HG03354 (cell line): Measurements from ENCODE around the gene FSTL5.

Experiments used
- ATAC-seq: cut with Tn5 transposase; IDR thresholded peaks from one replicate; pipeline ENCODE4 v1.9.1; 2021; ENCODE audit warnings: mild to moderate bottlenecking; ENCODE audit not compliant: unreplicated experiment, poor library complexity, severe bottlenecking

Gene FSTL5

DNA sequence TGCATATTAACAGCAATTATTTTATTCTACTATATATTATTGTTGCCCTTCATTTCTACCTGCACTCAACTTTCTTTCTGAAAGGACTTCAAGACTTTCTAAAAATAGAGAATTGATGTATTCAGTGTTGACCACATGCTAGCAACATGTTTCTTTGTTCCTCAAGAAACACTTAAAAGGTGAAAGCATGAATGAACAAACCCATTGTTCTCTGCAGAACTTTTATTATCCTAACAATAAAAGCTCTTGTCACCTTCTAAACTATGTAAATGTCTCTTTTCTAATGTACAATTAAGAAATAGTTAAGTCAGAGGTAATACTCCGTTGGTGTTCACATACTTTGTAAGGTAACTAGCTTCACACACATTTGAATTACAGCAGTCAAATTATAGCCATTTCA lies 638.7 kb downstream of the FSTL5 start:
- no peak for ATAC-seq

DNA sequence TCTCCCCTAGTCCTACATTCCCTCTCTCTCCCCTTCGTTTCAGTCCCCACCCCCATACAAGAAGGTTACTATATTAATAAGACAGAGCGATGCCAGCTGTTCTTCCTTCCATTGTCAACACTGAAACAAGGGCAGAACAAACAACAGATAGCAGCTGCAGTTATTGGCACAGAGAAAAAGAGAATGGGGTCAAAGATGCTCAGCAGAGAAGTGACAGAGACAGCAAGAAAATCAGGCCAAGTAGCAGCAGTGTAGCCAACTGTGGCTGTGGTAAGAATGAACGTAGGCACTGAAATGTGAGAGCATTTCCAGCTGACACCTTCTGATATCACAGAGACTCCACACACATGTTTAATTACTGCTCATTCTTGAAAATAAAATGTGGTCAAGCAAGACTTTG lies 641.8 kb downstream of the FSTL5 start:
- ATAC-seq: no peak

DNA sequence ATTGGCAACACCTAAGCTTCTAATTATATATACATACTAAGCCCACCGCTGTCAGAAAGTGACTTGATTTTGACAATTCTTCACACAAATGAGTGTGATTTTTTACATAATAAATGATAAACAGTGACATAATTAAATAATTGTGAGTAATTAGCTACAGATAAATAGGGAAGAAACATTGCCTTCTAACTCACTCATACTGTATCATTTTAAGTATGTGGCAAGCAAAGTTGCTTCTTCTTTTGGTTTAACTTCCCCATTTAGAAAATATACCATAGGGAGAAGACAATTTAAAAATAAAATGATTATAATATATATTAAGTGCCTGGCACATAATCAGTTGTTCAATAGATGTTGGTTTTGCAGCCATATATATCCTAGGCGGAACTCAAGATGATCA lies 644.2 kb downstream of the FSTL5 start:
- no peak for ATAC-seq

DNA sequence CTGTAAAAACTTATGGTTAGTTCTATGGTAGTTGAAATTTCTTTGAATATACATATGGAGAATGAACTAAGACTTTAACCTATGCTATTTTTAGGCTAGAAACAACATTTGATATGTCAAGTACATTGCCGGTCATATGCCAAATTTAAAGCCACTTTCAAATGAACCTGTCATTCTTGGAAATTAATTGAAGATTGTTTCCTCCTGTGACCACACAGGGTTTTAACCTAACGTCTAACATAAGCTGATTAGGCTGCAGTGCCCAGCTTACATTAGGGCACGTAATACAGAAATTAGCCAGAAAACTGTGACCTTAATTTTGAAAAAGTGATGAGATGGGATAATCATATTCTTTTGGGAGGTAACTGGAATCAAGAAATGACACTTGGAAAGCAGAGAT lies 645.9 kb downstream of the FSTL5 start:
- no peak for ATAC-seq

DNA sequence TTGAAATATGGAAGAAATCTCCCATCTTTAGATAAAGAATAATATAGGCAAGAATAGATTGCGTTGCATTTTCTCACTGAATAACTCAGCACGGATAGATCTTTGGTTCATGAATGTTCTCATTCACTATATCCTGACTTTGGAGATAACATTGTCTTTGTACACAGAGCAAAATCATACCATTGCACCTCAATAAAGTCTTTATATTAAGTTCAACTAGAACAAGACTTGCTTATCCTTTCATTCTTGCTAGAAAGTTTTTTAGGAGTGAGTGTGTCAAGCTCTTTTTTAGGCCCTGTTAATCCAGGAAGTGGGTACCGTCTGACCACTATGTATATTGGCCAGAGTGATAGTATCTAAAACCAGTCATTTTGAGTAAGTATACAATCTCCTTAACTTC lies 658.7 kb downstream of the FSTL5 start:
- no peak for ATAC-seq

DNA sequence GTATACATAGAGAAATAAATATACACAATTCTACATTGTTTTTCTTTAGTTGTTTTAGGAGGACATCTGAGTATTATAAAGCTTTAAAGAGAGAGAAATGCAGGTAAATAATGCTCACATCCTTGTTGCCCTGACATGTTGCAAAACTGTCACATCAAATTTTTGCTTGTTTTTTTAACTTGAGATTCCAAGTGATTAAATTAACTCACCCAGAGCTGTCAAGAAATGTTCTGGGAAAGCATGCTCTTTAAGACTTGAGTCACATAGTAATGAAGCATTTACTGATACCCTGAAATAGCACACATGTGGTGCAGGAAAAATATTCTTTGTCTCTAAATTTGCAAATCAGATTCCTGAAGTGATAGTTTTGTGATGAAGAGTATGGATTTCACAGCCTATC lies 665.6 kb downstream of the FSTL5 start:
- ATAC-seq: no peak

DNA sequence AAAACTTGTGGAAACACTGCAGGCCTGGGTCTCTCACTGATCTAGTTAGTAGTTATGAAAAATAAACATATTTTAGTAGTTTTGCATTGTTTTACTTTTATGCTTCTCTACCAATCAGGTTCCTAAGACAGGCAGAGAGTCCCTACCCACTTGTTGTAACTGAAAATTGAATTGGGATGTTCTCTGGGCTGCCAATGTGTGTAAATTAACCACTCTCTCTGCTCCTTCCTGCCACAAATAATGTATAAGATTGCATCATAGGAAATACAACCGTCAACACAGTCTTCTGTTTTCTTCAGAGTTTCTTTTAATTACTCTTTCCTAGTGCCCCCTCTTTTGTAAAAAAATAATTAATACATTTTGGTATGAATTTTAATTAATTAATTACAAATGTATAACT lies 677.3 kb downstream of the FSTL5 start:
- ATAC-seq: no peak

DNA sequence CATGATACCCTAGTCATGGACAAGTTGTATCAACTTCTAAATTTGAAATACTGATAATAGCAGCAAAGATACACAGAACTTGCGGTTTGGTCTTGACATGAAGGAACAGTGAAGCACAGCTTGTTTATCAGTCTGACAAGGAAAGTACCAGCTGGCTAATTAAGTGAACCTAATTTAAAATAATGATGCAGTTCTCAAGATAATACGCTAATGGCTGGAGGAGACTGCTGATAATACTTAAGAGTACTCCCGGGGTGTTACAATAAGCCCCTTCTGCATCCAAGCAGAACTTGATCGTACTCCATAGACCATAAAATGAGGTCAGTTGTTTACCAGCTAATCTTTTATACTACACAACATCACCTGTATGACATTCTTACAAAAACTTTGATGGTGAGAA lies 697.5 kb downstream of the FSTL5 start:
- no peak for ATAC-seq

DNA sequence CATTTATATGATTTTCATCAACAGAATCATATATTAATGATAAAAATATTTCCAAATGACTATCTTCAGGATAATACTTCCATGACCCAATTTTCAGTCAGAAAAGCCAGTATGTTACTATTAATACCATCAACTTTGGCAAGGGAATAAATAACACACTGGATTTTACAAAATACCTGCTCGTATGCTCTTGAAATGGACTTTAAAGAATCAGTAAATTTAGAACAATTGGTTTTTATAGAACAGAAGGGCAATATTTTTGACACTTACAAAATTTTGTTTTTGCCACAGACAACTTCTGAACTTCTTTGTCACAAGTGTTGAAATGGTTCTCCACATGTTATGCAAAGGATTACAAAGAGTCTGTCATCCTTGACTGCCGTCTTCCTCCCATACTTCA lies 700.4 kb downstream of the FSTL5 start:
- no peak for ATAC-seq

DNA sequence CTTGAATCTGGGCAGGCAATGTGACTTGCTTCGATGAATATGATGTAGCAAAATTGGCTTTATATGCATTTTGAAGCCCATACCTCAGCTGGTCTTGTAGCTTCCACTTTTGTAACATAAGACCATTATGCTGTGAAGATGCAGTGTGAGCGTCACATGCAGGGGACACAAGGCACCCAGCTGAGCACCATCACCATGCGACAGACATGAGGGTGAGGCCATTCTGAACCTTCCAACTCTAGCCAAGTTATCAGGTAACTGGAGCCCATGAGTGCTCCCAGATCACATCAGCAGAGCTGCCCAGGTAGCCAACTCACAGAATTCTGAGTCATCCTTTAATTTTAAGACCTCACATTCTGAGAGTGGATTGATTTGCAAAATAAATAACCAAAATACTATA lies 705.9 kb downstream of the FSTL5 start:
- no peak for ATAC-seq

DNA sequence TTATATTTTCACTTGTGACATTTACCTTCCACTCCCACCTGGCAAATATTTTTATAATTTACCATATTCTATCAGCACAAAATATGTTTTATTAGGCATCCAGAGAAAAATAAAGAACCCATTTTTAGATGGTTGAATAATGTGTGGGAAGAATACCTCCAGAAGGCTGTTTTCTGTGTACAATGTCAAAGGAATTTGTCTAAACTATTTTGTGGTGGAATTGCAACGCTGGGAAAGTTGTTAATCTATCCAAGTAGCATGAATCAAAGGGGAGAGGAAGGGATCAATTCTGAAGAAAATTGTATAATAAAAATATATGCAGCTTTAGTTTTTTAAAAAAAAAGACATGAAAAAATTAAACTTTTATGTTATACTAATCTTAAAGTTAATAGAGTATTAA lies 706.5 kb downstream of the FSTL5 start:
- no peak for ATAC-seq

DNA sequence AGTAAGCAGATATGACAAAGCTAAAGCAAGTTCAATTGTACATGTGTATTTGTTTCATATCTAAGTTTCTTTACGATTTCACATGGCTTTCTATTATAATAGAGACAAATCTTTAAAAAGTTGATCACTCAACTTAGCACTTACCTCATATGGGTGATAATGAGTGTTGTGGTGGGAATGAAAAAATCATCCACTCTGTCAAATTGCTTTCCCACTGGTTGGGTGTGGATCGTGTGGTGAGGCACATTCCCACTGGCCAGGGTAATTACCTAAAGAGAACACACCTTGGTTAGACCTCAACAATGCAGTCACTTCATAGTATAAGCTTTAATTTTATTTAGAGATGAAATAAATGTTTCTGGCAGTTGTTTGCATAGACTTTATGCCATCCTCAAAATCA lies 708.9 kb downstream of the FSTL5 start:
- no peak for ATAC-seq

DNA sequence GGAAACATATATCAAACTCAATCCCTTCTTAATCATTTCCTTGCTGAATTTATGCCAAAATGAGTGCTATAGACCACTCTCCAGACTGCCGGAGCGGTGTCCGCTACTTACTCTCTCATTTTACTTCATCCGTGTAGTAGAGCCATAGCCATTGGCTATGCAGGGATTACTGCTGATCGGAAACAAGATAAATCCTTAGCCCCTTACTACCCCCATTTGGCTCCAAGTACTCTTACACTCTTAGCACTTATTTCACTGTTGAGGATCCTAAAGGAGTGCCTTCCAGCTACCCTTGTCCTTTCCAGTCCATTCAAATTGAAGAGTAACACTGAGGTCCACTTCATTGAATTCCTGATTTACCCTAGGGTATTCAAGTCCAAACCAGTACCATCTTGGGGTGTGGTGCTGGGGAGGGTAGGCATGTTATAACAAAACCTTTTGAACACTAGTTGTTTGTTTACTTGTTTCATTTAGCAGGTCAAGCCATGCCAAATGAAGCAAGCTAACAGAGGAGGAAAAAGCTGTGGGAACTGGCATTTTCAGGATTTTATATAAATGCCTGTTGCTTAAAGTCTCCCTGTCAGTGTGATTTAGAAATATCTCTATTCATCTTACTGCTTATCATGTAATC lies 715.1 kb downstream of the FSTL5 start:
- ATAC-seq: no peak

DNA sequence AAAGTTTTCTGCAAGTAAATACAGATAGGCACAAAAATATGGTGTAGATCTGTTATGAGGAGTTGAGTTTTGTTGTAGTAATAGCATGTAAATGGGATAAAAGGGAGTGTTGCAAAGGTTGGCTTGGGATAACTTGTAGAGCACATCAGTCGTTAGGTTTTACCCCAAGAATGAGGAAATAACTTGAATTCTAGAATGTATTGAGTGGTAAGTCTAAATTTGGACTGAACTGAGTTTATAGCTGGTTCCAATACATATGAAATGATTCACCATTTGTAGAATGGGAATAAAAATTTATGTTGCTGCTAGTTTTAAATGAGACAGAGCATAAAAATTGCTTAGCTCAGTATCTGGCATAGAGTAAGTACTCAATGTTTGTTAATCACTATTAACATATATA lies 719.2 kb downstream of the FSTL5 start:
- no peak for ATAC-seq

DNA sequence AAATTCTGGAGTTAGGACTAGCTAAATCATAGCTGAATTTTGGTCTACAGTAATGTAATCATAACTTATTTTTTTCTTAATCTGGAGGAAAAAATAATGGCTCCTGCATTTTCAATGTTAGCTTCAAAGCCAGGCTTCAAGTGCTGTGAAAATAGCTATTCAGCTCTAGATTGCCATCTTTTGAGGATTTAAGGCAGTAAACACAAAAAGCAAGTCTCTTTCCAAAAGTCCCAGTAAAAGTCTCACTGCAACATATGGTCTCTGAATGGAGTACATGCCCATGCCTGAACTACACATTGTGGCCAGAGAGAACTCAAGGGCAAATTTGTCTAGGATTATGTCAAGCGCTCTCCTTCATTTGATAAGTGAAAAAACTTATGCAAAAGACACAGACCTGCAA lies 720.9 kb downstream of the FSTL5 start:
- ATAC-seq: no peak

DNA sequence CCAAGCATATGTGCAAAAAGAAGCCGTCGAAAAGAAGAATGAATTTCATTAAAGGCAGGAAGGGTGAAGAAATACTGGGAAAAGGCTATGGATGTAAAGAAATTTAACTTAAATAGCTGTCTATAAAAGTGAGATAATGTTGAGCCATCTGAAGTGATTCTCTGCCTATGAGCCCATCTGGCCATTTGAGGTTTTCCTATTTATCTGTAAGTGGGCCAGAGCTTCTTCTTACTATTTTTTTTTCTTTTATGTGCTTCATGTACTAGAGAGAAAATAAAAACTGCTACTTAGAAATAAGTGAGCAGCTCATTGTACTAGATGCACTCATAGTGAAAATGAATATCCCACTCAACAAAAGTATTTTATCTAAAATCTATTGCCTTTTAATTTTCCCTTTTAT lies 725.7 kb downstream of the FSTL5 start:
- ATAC-seq: no peak

DNA sequence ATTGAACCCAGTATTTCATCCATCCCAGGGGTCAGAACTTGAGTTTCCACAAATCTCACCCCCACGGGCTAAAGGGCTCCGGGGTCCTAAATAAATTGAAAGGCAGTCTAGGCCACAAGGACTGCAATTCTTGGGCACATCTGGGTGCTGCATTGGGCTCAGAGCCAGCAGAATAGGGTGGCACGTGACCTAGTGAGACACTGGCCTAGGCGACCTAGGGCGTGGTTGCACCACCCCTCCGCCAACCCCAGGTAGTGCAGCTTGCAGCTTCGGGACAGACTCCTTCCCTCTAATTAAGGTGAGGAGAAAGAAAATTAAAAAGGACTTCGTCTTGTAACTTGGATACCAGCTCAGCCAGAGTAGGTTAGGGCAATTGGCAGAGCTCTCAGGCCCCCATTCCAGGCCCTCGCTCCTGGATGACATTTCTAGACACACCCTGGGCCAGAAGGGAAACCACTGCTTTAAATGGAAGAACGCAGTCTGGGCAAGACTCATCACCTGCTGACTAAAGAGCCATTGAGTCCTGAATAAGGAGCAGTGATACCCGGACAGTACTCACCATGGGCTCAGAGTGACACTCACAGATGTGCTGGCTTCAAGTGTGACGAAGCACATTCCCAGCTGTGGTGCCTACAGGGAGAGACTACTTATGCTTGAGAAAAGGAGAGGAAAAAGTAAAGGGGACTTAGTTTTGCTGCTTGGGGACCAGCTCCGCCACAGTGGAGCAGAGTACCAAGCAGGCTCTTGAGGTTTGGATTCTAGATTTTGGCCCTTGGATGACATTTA lies 735.4 kb downstream of the FSTL5 start:
- ATAC-seq: no peak

DNA sequence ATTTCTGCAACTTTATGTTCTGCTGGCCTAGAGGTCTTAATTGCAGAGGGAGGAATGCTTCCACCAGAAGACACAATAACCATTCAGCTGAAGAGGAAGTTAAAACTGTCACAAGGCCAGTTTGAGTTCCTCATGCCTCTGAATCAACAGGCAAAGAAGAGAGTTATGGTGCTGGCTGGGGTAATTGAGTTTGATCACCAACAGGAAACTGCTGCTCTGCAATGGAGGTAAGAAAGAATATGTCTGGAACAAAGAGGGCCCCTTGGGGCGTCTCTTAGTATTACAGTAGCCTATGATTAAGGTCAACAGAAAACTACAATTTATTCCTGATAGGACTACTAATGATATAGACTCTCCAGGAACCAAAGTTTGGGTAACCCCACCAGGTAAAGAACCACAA lies 744.0 kb downstream of the FSTL5 start:
- no peak for ATAC-seq

DNA sequence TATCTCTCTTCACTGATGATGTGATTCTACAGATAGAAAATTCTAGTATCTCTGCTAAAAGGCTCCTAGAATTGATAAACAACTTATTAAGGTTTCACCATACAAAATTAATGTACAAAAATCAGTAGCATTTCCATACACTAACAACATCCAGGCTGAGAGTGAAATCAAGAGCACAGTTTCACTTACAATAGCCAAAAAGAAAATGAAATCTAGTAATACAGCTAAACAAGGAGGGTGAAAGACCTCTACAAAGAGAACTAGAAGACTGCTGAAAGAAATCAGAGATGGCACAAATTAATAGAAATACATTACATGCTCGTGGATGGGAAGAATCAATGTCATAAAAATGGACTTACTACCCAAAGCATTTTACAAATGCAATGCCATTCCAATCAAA lies 751.9 kb downstream of the FSTL5 start:
- ATAC-seq: no peak

DNA sequence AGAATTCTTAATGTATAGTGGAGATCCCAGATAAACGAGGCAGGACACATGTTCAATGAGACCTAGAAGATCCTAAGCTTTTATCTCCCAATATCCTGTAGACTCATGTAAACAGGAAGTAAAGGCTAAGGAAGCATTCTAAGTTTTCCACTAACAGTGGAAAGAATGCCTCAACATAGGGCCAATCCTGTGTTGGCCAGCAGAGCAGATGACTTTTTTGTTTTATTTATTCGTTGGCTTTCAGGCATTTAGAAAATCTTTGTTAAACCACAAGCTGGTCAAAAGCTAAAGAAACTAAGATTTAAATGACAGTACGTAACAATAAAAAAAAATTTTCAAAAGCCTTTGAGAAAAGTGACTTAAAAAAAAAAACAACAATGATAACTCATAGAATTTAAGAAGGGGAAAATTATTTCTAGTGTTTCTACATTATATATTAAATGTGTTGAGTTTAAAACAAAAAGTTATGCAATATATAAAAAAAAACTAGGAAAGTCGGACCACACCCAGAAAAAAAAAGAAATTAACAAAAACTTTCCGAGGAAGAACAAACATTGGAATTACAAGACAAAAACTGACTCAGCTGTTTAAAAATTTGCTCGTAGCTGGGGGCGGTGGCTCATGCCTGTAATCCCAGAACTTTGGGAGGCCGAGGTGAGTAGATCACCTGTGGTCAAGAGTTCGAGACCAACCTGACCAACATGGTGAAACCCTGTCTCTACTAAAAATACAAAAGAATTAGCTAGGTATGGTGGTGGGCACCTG lies 759.3 kb downstream of the FSTL5 start:
- no peak for ATAC-seq

DNA sequence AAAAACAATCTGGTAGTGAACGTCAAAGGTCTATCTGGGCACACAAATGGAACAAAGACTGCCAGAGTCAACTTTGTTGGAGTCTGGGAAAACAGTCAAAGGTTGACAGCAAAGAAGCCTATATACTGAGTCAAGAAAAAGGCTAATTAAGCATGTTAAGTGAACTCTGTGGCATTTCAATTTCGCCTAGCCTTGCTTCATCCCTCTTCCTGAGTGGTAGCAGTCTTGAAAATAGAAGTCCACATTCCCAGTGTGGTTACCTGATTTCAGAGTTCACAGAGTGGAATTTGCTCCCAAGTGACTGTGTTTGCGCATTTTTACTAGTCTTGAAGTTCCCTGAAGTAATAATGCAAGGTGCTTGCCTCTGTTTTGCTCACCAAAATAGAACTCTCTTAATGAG lies 760.0 kb downstream of the FSTL5 start:
- ATAC-seq: no peak
